HG03139 (cell line): ENCODE data around the gene NDUFB5.
A peak's percentile ranks its signal among the peaks of the same experiment; 100 is the strongest.

Experiments
- ATAC-seq: cut with Tn5 transposase; IDR thresholded peaks from one replicate; pipeline ENCODE4 v1.9.1; 2021; ENCODE audit not compliant: unreplicated experiment

Gene NDUFB5

DNA sequence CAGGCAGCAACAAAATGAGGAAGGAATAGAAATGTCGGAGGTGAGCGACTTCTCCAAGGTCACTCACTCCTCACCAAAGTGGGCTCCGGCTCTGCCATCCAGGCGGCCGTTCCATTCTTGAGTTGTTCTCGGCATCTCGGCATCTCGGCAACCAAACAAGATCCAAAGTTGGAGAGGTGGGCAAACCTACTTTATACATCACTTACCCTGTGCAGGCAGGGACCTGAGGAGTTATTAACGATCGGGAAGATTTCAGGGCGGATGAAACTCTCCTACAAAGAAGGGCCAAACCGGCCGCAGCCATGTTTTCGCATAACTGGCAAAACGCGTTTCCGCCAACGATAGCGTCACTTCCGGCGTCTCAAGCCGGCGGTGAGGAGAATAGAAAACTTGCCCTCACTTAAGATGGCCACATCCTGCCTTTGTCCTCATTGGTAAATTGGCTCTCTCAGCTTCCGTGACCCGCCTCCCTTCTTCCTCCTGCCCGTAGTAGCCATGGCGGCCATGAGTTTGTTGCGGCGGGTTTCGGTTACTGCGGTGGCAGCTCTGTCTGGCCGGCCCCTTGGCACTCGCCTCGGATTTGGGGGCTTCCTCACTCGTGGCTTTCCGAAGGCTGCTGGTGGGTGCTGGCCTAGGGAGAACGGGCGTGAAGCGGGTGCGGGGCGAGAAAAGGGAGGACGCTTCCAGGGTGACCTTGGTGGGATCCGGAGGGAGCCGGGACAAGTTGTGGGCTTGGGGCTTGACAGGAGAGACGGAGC, at the start of gene NDUFB5, which contains the start of gene MRPL47:
NDUFB5 (plus strand) TSS at position 474 of the 758 bp plus-strand sequence; CDS start at position 496, 22 bp downstream.
MRPL47 (minus strand) TSS at position 318 of the 758 bp plus-strand sequence; CDS start at position 304, 14 bp downstream.
- peak; percentile 97 for ATAC-seq

DNA sequence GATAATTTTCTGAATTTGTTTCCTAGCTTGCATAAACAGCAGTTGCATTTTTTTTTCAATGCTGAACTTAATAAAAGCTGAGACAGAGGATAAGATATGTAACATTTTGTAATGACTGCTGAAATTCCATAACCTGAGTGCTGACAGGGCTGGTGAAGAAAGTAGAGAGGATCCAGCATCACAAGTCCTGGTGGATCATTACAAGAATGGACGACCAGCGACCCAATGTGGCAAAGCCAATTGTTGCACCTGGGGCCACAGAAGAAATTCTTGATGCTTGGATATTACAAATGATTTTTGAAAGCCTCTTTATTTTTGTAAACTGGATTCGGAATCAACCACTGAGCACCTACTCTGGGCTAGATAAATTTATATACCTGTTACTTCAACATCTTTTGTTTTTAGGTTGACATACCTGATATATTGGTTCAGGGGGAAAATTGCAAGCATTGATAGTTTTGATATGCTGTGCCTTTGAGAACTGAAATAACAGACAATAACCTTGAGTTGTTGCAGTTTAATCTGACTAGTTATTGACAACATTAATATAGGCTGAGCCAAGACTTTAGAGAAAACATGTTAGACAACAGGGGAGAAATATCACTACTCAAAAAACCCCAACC, 45.7 kb upstream of the NDUFB5 start:
- no peak for ATAC-seq

DNA sequence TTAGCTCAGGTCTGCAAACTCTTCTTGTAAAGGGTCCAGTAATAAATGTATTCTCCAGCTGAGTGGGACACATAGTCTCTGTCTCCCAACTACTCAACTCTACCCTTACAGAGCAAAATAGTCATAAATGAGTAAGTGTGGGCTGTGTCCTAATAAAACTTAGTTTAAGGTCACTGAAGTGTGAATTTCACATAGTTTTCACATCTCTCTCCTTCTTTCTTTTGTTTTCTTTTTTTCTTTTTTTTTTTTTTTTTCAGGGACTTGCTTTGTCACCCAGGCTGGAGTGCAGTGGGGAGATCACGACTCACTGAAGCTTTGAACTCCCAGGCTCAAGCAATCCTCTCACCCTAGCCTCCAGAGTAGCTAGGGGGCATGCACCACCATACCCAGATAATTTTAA, 43.8 kb upstream of the NDUFB5 start:
- no peak for ATAC-seq

DNA sequence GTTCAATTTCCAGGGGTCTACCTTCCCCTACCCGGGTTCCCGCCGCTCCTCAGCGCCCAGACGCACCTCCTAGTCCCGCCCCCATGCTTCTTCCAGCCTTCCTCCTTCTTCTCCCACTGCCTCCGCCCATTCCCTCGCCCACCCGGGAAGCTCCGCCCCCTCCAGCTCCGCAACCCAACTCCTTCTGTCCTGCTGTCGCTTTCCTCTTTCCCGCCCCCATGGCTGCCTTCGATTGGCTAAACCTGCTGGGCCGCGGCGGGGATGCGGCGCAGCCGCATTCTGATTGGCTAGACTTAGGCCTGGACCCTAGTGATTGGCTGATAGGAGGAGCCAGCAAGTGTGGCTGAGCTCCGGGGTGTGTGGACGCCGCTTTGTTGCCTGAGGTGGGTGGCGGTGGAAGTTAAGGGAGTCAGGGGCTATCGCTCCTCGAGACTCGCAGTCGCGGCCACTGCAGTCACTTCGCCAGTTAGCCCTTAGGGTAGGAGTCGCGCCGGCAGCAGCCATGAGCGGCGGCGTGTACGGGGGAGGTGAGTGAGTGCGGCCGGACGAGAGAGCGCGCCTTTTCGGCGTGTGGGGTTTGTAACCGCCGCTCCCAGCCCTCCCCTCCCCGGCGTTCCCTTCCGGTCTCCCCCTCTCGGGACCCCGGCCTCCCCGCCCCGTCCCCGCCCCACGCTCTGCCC, 41.9 kb upstream of the NDUFB5 start, which contains the start of gene ACTL6A:
ACTL6A (plus strand) TSS at position 336 of the 680 bp plus-strand sequence; CDS start at position 503, 167 bp downstream.
- ATAC-seq, result peak; percentile 94

DNA sequence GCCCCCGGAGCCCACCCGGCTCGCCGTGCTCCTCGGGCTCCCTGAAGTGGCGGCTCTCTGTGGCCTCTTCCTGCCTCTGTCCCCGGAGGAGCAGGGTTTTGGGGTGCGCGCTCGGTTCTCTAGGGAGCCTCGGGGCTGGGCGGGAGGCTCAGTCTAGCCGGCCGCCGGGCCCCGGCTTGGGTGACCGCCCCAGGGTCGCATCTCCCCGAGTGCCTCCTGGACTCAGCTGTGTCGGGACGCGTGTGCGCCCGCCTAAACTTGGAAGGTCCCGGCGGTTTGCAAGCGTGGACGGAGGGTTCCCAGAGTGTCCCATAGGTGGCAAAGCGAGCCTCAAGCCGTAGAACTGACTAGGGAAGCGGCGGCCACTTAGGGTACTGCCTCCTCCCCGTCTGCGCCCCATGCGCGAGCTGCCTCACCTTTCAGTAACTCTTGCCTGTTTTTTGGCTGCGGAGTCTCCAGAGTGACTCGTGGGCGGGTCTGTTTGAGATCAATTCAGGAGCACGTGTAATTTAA, 41.3 kb upstream of the NDUFB5 start:
- ATAC-seq, result peak; percentile 48

DNA sequence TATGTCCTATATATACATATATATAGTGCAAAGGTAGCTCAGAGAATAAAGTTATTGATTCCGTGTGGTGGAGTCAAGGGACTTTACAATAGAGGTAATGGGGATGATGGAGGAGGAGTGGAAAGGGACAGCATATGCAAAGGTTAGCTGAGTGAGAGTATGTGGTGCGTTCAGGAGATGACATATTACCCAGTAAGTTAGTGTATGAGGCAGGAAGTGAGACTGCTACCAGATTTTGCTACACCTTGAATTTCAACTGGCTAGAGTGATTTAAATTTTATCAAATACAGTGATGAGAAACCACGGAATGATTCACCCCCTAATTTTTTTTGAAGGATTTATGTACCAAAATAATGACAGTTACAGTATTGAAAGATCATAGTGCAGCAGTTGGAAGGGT, 39.1 kb upstream of the NDUFB5 start:
- no peak for ATAC-seq

DNA sequence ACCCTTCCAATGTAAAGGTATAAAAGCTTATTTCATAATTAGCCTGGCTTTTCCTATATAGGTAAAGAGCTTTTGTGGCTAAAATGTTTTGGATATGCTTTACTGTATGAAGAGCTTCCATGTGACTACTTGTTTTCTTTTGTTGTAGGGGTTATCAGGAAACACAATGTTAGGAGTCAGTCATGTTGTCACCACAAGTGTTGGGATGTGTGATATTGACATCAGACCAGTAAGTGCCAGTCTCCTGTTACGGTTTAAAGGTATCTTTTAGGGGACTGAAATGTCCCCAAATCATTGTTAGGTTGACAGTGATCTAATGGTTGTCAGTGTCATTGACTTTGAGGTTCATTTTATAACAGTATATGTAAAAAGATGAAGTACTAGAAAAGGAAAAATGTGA, 23.6 kb upstream of the NDUFB5 start:
- ATAC-seq, result no peak

DNA sequence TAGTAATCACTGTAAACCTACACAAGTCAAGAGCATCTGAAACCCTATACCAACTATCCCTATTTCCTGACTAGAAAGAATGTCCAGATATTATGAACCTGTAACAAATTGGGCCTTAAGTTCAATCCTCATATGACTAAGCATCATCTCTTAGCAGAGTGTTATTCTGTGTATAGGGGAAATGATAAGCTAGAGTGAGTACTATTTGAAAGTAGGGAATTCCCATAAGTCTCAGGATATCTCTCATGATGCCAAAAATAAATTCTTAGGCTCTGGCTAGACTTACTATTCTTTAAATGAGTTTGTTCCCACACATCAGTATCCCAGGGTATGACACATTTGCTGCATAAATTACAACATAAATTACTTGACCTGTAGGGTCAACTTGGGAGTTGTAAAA, 15.5 kb upstream of the NDUFB5 start:
- ATAC-seq, result no peak

DNA sequence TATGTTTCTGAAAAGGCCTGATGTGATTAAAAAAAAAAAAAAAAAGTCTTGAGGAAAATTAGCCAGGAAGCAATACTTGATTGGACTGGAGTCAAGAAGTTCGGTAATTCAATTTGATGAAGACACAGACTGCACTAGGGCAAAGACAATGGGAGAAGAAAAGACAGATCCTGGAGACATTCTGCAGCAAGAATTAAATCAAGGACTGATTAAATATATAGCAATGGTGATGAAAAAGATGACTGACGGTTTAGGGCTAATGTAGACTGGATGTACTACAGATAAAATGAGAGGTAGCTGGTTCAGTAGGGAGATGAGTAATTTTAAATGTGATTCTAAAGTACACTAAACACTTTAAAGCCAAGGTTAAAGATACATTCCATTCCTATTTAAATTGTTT, 13.9 kb upstream of the NDUFB5 start:
- ATAC-seq, result no peak

DNA sequence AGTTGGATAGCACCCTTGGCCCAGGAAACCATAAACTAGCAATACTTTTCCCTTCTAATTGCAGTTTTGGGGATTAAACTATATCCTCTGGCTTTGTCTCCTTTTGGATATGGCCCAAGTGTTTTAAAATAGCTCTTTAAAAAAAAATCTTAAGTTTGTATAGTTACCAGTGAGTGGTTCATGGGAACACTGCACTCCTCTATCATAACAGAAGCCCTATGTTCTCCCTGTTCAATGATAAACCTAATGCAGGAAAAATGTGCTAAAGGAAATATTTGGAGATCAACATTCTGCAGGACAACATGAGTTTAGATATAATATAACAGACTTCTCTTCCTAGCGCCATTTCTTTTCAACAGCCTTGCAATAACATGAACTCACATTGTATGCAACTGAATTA, 13.3 kb upstream of the NDUFB5 start:
- no peak for ATAC-seq

DNA sequence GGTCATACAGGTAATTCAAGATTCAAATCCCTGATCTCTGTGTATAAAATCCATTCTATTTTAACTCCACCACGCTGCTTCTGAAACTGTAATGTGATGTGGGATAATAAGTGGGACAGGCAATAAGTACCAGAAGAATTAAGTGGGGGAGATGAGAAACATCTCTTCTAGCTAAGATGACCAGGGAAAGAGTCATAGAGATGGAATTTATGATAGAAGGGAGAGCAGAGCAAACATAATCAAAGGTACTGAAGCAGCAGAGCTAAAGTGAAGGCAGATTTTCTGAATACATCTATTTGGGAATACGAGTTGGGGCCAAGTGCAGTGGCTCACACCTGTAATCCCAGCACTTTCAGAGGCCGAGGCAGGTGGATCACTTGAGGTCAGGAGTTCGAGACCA, 5.1 kb upstream of the NDUFB5 start:
- no peak for ATAC-seq

DNA sequence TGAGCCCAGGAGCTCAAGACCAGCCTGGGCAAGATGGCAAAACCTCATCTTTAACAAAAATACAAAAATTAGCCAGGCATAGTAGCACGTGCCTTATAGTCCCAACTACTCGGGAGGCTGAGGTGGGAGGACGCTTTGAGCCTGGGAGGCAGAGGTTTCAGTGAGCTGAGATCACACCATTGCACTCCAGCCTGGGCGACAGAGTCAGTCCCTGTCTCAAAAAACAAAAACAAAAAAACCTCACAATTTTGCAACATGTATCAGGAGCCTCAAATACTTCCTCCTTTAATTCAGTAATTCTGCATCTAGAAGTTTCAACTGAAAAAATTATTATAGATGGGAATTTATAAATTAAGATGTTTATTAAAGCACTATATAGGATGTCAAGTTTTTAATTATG, 1.3 kb upstream of the NDUFB5 start:
- no peak for ATAC-seq

DNA sequence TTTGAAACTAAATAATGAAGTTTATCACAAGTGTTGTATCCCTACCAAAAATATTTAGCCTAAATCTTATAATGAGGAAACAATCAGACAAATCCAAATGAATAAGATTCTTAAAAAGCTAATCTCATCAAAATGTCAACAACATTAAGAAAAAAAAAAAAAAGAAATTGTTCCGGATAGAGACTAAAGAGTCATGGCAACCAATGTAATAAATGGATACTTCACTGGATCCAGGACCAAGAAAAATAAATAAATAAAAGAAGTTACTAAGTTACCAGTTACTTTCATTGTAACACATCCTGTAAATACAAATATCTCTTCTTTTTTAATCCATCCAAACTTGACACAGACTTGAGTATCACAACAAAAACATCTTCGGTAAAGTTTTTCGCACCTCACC, 763 bp upstream of the NDUFB5 start:
- no peak for ATAC-seq

DNA sequence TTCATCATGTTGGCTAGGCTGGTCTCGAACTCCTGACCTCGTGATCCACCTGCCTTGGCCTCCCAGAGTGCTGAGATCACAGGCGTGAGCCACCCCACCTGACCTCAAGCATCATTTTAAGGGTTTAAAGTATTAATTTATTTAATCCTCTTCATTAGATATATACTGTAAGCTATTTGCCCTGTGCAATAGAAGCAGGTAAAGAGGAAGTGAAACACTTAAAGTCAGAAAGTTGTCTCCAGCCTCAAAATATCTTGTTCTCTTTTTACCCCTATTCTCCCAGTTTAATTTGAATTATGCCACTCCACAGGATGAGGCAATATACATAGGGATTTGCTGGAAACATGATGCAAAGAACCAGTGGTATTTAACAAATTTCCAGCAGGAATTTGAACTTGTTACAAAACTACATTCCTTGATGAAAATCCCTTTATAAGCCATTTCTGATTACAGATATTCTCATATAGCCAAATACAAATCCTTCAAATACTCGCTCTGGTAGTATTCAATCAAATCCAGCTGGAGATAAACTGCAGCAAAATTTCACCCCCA, 2.0 kb downstream of the NDUFB5 start:
- no peak for ATAC-seq

DNA sequence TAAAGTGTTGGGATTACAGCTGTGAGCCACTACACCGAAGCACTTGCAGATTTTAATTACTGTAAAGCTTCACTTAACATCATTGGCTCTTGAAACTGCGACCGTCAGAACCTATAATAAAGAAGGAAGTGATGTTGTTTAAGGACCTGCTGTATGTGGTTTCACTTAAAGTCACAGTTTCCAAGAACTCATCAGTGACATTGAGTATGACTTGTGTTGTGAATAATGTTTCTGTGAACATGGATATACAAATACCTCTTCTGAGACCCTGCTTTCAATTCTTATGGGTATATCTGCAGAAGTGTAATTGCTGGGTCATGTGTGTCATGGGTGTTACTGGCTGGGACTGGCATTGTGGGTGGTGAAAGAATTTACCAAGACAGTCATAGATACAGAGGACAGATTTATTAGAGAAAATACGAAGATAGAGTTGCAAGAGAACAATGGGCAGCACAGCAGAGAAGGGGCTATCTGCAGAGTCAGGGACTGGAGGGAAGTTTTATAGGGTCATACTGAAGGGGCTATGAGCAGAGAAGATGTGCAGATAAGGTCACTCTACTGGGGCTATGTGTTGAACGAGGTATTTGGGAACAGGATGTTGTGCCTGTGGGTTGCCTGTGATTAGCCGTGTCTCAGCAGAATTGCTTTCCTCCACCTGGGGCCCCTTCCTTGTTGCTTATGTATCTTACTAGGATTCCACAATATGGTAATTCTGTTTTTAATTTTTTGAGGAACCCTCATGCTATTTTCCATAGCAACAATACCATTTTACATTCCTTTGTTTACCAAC, 4.5 kb downstream of the NDUFB5 start:
- peak; percentile 37 for ATAC-seq

DNA sequence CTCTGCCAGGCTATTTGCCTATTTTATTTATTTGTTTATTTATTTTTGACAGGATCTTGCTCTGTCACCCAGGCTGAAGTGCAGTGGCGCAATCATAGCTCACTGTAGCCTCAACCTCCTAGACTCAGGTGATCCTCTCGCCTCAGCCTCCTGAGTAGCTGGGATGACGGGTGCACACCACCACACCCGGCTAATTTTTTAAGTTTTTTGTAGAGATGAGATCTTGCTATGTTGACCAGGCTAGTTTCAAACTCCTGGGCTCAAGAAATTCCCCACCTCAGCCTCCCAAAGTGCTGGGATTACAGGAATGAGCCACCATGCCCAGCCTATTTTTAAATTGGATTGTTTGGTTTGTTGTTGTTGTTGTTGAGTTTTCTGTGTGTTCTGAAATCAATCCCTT, 5.5 kb downstream of the NDUFB5 start:
- ATAC-seq, result no peak

DNA sequence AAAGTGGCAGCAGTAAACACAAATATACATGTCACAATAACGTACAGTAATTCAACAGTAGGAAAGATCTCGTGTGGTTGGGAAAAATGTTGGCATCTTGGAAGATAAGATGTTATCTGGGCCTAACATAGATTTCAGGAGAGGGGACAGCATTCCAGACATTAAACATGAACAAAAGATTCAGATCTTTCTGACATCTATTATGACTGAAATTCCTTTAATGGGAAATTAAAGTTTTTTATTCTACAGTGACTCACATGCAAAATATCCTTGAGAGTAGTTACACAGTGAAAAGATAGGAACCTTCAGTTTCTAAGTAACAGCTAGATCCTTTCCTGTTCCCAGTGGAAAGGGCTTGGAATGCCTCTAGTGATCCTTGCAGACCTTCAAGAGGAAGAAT, 9.2 kb downstream of the NDUFB5 start:
- ATAC-seq, result no peak

DNA sequence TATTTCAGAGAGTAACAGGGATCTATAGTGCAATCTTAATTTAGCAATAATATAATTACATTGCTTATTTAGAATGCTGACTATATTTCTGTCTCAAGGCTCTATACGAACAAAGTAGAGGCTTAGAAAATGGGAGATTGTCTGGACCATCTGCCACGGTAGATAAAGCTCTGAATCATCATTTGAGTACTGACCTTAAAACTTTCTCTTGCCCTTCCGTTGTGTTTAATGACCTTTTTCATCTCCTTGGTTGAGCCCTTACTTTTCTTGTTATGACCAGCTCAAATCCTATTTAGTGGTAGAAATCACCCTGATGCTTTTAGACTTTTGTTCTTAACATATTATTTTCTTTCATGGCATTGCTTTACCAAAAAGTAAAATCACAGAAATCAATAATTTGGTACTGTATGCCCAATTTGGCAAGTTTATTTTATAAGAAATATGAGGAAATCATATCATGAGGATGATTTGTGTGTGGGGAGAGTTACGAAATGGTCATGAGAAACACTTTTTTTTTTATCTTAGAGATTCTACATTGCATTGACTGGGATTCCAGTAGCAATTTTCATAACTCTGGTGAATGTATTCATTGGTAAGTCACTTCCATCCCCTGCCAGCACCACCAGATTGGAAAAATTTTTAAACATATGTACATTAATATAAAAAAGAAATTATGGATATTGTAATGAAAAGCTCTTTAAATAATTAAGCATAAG, 11.0 kb downstream of the NDUFB5 start:
- ATAC-seq, result no peak

DNA sequence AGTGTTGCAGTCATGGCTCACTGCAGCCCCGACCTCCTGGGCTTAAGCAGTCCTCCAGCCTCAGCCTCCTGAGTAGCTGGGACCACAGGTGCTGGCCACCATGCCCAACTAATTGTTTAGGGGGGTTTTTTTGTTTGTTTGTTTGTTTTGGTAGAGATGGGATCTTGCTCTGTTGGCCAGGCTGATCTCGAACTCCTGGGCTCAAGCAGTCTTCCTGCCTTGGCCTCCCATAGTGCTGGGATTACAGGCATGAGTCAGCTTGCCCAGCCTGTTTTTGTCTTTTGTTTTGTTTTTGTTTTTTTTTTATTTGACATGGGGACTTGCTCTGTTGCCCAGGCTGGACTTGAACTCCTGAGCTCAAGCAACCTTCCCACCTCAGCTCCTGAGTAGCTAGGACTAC, 17.4 kb downstream of the NDUFB5 start:
- no peak for ATAC-seq

DNA sequence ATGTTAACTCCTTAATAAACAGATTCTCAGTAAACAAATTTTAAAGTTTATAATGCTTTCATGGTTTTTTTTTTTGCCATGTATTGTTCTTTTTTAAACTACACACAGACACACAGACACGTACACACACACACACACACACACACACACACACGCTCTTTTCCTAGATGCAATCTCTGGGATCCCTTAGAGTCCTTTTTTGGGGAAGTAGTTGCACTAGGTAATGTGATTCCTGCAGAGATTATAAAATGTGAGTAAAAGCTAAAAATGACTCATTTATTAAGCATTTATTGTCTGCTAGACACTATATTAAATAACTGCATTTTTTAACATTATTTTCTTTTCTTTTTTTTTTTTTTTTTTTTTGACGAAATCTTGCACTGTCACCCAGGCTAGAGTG, 19.9 kb downstream of the NDUFB5 start:
- ATAC-seq, result no peak
